Stimulated activated CD8-positive, alpha-beta memory T cell treated with anti-CD3 and anti-CD28 coated beads, Interleukin-7, amount 100 ng/mL, for 48 hours (primary cell): ENCODE results near the gene KCNN3.

ENCODE experiments used
- DNase-seq, 2 donors: peaks; one replicate each; pipeline ENCODE4 v3.0.0-alpha.2; 2020; ENCODE audit warnings: low read depth in 1 of 2; ENCODE audit errors: extremely low read depth in 1 of 2

KCNN3 gene

DNA sequence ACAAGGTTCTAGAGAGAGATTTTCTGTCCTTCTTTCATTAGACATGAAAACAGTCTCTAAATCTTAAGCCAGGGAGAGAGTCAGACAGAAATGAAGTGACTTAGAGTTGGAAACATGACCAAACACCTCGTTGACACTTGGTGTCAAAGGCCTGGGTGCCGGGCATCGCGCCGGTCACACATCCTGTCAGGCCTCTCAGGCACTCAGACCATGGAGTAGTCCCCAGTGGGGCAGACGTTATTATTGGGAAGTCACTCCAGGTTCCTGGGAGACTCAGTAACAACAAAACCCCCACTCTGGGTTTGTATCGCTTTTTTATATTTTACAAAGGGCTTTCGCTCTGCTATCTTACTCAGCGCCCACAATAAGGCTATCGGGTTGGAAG lies 25.8 kb downstream of the KCNN3 start:
- no peak for DNase-seq

DNA sequence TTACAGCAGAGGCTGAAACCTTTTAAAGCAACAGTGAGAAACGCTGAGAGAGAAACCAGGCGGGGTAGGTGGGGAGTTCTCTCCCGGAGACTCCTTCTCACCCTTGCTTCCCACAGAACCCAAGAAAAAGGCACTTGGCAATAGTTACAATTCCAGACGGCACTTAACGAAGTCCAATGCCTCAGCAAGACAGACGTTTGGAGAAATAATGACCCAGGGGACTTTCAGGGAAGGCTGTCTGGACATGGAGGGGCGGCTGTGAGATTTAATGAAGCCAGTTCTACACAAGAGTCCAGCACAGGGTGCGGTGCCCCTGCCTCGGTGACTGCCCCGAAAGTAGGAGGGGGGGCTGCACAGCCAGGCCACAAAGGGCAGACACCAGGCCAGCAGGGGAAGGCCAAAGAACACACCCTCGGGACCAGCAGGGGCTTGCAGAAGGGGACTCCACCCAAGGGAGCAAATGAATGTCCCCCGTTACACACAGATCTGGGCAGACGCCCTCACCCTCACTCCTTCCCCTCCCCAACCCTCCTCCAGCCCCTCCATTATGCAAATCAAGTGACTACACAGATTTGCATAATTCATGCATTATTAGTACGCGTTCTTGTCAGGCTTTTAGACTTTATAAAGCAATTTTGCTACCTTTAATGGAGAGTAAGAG lies 26.3 kb downstream of the KCNN3 start:
- DNase-seq, result no peak

DNA sequence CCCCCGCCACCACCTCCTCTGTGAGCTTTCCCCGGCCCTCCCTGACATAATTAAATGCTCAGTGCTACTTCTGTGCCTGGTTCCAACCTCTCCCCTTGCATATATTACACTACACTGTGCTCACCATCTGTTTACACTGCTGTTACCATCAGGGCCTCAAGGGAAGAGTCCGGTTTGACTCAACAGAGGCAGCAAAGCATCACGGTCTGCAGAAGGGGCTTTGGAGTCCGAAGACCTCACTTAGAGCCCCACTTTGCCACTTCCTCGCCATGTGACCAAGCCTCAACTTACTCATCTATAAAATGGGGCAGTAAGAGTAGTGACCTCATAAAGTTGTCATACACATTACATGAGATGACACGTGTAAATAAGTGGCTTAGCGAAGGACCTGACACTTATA lies 27.4 kb downstream of the KCNN3 start:
- no peak for DNase-seq

DNA sequence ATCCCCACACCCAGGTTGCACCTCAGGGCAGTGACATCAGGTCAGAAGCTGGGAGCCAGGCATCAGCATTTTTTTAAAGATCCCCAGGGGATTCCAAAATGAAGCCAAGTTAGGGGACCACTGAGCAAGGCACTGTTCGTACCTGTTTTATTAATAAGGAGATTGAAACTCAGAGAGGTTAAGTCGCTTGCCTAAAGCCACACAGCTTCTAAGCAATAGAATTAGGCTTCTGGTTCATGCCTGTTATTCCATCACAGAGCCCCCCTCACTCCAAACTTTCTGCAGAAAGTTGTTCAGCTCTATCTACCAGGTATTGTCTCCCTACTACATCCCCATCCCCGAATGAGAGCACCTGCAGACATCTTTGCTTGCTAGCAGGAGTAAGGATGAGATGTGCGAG lies 28.7 kb downstream of the KCNN3 start:
- DNase-seq, result no peak

DNA sequence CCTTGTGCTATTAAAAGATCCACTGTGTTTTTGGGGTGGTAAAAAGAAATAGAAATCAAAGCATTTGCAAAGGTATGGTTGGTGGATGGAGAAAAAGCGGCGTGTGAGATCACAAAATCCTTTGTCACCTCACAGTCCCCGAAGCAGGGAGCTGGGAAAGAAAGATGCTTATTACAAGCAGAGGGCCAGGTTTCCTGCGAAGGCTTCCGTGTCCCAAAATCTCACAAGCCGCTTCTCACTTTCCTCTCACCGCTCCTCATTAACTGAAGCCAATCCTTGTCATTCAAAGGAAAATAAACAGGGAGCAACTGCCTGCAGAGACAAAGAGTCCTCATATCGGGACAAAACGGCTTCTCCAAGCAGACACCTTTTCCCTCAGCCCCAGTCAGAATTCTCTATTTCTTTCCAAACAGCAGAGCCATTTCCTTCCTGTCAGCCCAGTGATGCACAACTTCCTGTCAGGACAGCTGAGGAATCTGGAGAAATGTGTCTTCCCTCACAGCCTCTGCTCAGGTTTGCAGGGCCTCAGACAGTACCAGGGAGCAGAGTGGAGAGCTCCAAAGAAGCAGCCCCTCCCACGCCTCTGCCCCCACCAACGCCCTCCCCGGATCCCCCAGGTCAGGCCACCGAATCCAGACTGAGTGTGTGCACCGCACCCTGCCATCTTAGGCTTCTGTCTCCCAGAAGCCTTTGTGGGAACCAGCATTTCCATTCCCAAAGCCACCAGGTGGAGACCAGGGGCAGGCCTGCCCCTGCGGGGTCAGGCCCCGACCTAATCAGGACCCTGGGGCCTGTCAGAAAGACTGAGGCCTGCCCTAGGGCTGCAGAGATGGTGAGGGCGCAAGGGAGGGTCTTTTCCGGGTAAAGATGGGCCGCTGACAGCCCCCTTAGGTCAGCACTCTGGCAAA lies 29.6 kb downstream of the KCNN3 start:
- DNase-seq, result no peak

DNA sequence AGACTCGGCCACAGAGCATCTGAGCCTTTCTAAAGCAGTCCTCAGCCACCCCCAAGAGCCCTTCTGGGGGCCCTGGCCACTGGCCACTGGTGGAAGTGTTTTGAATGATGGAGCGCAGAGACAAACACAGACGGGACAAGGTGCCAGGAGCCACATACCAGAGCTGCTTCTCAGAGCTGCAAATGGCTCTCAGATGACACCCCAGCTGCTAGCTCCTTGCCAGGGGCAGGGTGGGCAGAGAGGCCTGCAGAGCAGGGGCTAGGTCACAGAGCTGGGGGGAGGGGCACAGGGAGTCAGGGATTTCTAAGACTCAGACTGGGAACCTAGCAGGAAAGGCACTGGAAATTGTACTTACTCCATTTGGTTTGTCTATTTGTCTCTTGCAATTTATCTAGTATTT lies 30.4 kb downstream of the KCNN3 start:
- DNase-seq, result no peak

DNA sequence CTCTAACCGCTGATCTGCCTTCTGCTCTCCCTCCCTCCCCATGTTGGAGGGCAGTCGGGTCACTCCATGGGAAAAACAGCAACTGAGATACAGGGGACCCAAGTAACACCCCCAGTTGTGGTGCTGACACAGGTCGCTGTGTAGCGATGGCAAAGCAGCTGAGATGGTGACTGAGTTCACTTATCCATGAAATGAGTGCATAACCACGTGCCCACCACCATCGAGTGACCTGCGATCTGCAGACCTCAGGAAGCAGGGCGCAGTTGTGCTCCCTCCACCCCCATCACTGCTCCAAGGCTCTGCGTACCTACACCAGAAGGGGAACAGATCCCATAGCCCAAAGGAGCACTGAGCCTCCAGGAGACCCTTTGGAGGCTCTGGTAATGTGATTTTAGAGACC lies 31.1 kb downstream of the KCNN3 start:
- DNase-seq, result no peak

DNA sequence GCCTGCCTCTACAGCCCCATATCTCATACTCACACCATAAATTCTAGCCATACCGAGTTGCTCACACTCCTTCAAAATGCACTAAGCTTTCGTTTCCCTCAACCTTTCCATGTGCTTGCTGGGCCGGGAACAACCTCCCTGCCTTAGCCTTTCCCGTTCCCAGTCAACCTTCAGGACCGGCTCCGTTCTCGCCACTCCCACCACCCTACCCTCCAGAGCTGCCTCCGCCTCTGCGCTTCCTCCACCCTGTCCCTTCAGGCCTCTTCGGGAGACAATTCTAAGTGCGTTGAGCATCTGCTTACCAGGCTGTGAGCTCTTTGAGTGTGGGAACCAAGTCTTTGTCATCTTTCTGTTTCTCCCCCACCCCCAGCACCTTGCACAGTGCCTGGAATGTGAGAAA lies 31.6 kb downstream of the KCNN3 start:
- no peak for DNase-seq

DNA sequence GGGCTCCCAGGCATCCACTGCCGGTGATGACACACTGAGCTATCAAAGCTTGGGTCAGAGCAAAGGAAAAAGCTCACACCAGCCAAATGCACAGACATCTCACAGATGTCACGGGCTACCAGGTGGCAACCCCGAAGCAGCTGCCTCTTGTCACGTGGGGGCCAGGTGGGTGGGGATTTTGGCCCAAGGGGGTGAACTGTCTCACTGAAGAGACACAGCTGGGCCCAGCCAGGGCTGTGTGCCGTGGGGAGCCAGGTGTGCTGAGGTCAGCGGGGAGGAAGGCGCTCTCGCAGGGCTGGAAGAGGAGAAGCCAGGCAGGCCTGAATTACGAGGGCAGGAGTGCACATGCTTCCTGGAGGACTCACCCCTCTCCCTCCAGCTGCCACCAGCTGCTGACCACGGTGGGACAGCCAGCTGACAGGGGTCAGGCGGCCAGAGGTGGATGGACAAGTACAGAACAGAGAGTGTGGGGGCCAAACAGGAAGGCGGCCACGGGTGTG lies 32.4 kb downstream of the KCNN3 start:
- DNase-seq, result no peak

DNA sequence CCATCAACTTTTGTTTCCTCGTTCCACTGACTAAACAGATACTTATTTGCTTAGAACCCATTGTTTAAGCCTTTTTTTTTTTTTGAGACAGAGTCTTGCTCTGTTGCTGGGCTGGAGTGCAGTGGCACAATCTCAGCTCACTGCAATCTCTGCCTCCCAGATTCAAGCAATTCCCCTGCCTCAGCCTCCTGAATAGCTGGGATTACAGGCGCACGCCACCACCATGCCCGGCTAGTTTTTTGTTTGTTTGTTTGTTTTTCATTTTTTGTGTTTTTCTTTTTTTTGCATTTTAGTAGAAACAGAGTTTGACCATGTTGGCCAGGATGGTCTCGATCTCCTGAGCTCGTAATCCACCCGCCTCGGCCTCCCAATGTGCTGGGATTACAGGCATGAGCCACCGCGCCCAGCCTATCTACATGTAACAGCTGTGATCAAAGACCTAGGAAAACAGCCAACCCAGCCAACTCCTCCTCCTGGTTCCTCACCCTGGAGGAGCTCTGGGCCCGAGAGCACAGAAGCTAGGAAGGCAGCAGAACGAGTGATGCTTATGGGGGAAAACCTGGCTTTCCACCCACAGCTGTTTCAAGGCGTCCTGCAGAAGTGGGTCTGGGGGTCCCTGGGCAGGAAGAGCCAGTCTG lies 32.9 kb downstream of the KCNN3 start:
- no peak for DNase-seq

DNA sequence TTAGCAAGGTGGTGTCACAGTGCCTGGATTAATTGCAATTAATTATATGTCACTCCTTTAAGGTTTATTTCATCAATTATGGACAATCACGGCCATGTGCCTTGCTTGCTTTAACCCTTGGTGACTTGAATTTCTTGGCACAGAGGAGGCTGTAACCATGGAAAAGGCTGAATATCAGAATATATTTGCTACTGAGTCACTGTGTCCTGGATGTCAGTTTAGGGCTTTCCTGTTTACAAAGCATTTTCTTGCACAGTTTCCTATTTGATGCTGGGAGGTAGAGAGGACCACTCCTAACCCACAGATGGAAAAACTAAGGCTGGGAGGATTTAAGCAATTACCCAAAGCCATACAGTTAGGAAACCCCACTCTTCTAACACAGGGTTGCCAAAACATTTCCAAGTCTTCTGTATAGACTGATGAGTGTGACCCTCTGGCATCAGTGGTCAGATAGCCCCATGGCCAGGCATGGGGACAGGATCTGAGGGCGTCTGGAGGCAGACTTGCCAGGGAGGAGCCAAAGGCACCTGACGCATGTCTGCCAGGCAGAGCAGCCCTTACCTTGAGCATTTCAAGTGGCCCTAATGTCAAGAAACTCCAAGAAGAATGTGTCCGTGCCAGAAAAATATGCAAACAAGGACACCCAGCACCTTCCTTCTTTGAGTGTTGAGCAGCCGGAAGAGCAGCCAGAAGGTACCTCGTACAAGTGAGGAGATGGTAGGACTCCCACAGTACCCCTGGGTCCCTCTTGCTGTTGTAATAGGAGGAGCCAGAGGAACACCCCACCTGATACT lies 34.4 kb downstream of the KCNN3 start:
- no peak for DNase-seq

DNA sequence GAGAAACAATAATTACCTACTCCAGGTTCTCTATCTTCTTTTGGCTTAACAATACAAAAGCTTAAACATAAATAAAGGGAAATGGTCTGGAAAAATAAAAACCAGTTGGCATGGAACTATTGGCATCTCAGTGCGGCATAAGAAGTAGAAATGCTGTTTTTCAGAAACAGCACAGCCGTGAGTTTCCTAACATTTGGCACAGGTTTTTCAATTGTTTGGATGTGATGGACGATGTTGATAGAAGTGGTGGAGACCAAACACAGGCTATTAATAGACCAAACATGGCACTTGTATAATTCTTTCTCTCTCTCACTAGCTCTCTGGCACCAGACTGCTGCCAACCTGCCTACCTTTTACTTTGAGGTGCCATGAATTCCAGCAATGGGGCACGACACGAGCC lies 36.2 kb downstream of the KCNN3 start:
- DNase-seq, result no peak

DNA sequence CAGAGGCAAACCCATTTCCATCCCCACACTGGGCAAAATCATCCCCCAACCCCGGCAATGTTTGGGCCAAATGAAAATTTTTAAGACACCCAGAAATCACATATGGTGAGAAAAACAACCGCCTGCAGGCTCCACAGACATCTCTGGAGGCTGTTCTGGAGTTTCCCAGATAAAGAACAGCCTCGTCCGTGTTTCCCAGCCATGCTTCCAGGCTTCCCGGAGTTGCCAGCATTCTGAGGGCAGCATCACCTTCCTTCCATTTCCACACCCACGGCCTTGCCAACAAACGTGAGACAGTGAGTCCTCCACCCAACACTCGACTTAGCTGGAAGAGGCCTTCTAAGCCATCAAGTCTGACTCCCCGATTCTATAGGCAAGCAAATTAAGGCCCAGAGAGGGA lies 36.9 kb downstream of the KCNN3 start:
- DNase-seq, result no peak

DNA sequence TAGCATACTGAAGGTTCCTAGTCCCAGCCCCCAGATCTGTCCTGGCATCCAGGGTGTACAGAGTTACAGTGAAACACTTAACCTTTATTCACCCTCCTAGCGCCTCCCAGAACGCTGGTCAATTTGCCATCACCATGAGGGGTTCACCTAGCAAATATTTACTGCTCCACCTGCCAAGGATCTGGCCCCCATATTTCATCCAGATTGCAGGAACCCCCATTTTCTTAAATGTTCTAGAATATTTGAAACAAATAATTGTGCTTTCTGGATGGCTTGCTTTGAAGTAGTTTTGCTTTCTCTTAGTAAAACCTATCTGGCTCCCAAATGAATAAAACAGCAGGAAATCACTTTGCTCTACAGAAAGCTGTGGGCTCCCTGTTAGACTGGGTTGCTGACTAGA lies 37.7 kb downstream of the KCNN3 start:
- no peak for DNase-seq

DNA sequence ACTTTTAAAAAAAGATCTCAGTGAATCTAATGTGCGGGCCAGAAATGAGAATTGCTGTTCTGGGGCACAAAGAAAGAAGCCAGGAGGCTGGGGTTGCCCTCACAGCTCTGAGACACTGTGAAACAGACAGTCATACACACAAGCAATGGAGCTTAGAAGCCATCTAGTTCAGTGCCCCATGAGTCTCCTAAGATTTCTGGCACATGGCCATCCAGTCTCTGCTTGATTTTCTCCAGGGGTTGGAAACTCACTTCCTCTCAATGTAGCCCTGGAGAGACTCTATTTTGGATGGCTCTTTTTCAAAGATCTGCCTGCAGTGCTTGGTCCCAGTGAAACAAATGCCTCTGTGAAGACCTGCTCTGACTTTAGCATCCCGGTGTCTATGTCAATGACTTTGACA lies 38.6 kb downstream of the KCNN3 start:
- DNase-seq, result no peak

DNA sequence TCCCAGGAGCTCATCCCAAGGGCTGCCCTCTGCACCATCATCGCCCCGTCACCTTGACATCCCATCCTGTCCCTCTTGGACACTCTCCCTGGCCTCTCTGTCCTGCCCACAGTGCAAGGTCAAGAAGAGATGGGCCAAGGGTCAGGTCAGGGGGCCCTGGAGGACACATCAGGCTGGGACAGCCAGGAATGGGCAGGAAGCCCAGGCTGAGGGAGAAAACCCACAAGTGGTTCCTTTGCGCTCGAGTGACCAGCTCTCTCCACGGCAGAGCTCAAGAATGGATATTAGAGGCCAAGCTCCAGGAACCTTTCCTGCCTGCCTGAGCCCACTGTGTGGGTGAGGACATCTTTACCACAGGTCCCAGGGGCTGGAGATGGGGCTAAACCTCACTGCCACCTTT lies 41.0 kb downstream of the KCNN3 start:
- DNase-seq, result no peak

DNA sequence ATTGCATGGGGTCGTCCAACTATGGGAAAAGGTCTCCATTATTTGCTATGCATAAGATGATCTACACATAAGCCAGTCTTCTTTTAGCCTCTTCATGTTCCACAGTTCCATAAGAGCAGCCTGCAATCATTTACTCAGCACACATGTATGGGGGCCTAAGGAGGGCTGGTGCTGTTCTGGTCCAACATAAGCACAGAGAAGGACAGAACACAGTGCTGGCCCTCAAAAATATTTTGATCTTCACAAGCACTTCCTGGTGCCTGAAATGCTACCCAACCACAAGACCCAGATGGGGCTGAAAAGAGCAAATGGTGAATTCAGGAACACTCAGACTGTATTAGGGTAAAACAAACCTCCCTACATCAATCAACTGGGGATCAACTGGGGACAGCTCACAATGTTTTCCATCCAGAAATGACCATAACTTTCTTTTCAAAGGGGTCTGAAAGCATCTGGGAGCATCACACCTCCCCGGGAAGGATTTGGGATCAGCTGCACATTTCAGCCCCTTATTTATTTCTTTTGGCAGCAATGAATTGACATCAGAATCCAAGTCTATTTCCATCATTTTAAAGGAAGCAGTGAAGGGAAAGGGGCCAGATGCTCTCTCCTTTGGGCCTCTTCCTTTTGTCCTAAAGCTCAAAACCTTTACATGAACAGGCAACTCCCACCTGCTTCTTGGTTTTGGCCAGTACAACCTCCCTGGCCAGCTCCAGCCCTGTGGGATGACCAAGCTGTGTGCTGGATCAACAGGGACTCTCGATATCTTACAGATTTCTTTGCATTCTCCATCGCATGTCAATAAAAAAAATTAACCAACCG lies 45.7 kb downstream of the KCNN3 start:
- DNase-seq, result no peak

DNA sequence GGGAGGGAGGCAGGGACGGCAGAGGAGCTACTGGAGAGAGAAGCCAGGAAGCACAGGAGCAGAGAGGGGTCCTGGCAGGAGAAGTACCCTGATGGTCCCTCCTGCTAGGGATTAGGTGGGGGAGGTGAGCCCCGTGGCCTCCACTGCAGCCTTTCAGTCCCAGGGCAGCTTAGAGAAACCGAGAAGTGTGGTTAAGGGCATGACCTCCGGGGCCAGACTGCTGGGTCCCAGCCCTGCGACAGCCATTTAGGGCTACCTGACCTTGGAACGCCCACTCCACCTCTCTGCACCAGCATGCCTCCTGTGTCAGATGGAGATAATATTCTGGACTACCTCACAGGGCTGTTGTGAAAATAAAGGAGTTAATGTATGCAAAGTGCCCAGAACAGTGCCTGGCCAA lies 47.4 kb downstream of the KCNN3 start:
- DNase-seq, result no peak

DNA sequence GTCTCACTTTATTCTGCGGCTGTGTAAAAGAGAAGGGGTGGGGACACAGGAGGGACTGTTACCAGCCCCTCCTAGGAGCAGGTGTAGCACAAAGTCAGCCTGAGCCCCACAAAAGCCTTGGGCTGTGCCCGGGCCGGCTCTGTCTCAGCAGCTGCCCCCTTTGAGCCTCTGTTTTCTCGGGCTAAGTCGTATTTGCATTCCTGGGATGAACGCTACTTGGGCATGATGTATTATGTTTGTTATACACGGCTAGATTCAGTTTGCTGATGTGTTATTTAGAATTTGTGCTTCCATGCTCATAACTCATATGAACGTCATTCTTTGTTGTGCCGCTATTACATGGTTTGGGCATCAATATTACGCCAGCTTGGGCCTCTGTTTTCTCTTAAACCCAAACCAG lies 47.8 kb downstream of the KCNN3 start:
- no peak for DNase-seq

DNA sequence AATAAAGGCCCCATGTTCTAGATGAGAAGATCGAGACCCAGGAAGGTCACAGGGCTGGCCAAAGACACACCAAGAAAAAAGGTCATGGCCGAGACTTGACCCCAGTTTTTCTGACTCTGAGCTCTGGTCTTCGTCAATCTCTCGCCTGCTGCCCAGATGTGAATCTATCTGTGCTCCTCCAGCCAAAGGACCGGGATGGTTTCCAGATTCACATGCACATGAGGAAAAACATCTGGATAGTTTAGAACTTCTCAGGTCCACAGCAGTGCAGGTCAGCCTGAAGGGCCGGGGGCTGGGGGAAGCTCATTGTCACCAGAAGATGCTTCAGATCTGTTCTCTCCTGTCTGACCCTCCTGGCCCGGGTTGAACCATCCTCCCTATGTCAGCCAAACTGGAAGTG lies 49.0 kb downstream of the KCNN3 start:
- DNase-seq, result no peak
